Keratinocyte (primary cell): ENCODE data around the gene FMN1. TPM values are rescaled to one million over a fixed set of nuclear protein-coding genes. Genes with fewer than 3 reads are reported as not detected.

Experiments
- DNase-seq: peaks from one replicate; pipeline ENCODE4 v3.0.0-alpha.2; 2011; ENCODE audit warnings: low read depth, missing footprints, low spot score
- FAIRE-seq: peaks from 2 replicates; lab custom pipeline; 2011; peaks lifted over from hg19 to GRCh38; lab: Jason Lieb, UNC
- H2AFZ ChIP-seq: 2 replicates; pipeline ENCODE4 v1.6.0; 2012; ENCODE audit warnings: low read length, control low read depth, inconsistent platforms; ENCODE audit not compliant: control insufficient read depth
- H3K27ac ChIP-seq: 2 replicates; pipeline ENCODE4 v1.5.1; 2011; ENCODE audit warnings: low read length; ENCODE audit not compliant: control insufficient read depth, insufficient read depth
- H3K27me3 ChIP-seq: 3 replicates; pipeline ENCODE4 v1.6.0; 2011; ENCODE audit warnings: low read length; ENCODE audit not compliant: control insufficient read depth, insufficient read depth; ENCODE audit errors: extremely low read depth
- H3K36me3 ChIP-seq, 2 experiments: 2 replicates in 1 of 2; 3 replicates in 1 of 2; pipeline ENCODE4 v1.5.1; 2011; ENCODE audit warnings: low read length in 2 of 2, mild to moderate bottlenecking in 1 of 2; ENCODE audit not compliant: control insufficient read depth in 2 of 2, insufficient read depth in 2 of 2; ENCODE audit errors: extremely low read depth in 1 of 2
- H3K4me1 ChIP-seq: 3 replicates; pipeline ENCODE4 v1.5.1; 2011; ENCODE audit warnings: low read length; ENCODE audit not compliant: control insufficient read depth, insufficient read depth; ENCODE audit errors: extremely low read depth
- H3K4me2 ChIP-seq: 3 replicates; pipeline ENCODE4 v1.6.0; 2011; ENCODE audit warnings: low read depth, low read length; ENCODE audit not compliant: control insufficient read depth, insufficient read depth; ENCODE audit errors: extremely low read depth
- H3K4me3 ChIP-seq, 3 experiments: fragments of 200-600 bp in 1 of 3; sonication (generic) in 1 of 3; 2 replicates in 2 of 3; 3 replicates in 1 of 3; pipeline ENCODE4 v1.5.1; 2011 to 2016; ENCODE audit warnings: low read length in 3 of 3, mild to moderate bottlenecking in 3 of 3, control low read depth in 2 of 3, inconsistent platforms in 1 of 3, low read depth in 1 of 3, mixed read lengths in 1 of 3, mixed run types in 1 of 3, moderate library complexity in 1 of 3; ENCODE audit not compliant: control insufficient read depth in 2 of 3, insufficient read depth in 2 of 3; ENCODE audit errors: extremely low read depth in 1 of 3
- H3K79me2 ChIP-seq: 2 replicates; pipeline ENCODE4 v1.6.0; 2012; ENCODE audit warnings: low read length; ENCODE audit not compliant: control insufficient read depth, insufficient read depth
- H3K9ac ChIP-seq: 3 replicates; pipeline ENCODE4 v1.6.0; 2011; ENCODE audit warnings: low read length; ENCODE audit not compliant: control insufficient read depth, insufficient read depth; ENCODE audit errors: extremely low read depth
- H3K9me1 ChIP-seq: 3 replicates; pipeline ENCODE4 v1.6.0; 2011; ENCODE audit warnings: low read length; ENCODE audit not compliant: control insufficient read depth, insufficient read depth; ENCODE audit errors: extremely low read depth
- H3K9me3 ChIP-seq: 2 replicates; pipeline ENCODE4 v1.5.1; 2012; ENCODE audit warnings: low read depth, low read length; ENCODE audit not compliant: control insufficient read depth
- H4K20me1 ChIP-seq: 3 replicates; pipeline ENCODE4 v1.6.0; 2011; ENCODE audit warnings: low read length; ENCODE audit not compliant: control insufficient read depth, insufficient read depth; ENCODE audit errors: extremely low read depth
- CTCF ChIP-seq, 3 experiments: IDR thresholded peaks in 1 of 3; conservative IDR thresholded peaks in 1 of 3; optimal IDR thresholded peaks in 1 of 3; 2 replicates in 2 of 3; 3 replicates in 1 of 3; pipeline versions ENCODE3 to v1.5.1; 2011; ENCODE audit warnings: low read length in 3 of 3, mild to moderate bottlenecking in 3 of 3, moderate library complexity in 2 of 3, control low read depth in 1 of 3, inconsistent platforms in 1 of 3; ENCODE audit not compliant: insufficient read depth in 2 of 3; ENCODE audit errors: extremely low read depth in 1 of 3
- EZH2 ChIP-seq: IDR thresholded peaks from one replicate; pipeline ENCODE4 v1.6.1; 2012; ENCODE audit warnings: inconsistent platforms, mild to moderate bottlenecking, low read length, moderate library complexity
- dilution Hi-C: fragments of 300-500 bp; cut with MboI; formaldehyde crosslinking; loops from one replicate; pipeline ENCODE4 v1.7.0; 2020; ENCODE audit warnings: low sequenced_read_pairs; ENCODE audit not compliant: extremely low pct_ligation_motif_present
- polyA plus RNA-seq, 5 experiments: library from polyadenylated mRNA; depleted of rRNA in 3 of 5; stranded (reverse) in 3 of 5; stranded (forward) in 1 of 5; unstranded in 1 of 5; fragments of >200 nt; gene quantifications; 1 replicate in 1 of 5; 2 replicates in 3 of 5; 3 replicates in 1 of 5; pipeline versions ENCODE4 v1.2.1 to v1.2.3, GENCODE V29; 2011 to 2012; ENCODE audit warnings: missing spikeins in 2 of 5, low read depth in 1 of 5, low replicate concordance in 1 of 5

FMN1 gene
- polyA plus RNA-seq, 1 donor (not counting 4 experiments of a cell fraction or from before 2014, with no cell fraction given) = 0.71 TPM

GRCh38 chr15:33055962-33056361 lies 138.6 kb downstream of the FMN1 start:
- FAIRE-seq = no peak

GRCh38 chr15:33051528-33051927 lies 143.0 kb downstream of the FMN1 start:
- Histone ChIP-seq H3K4me2 (no peak overlapping the region), H3K27ac (no peak overlapping the region), H3K9me3 (no peaks in the 10 kb centered on the region), H4K20me1 (no peaks in the 10 kb centered on the region), H3K4me3 (no peak overlapping the region), H3K4me1 (no peaks in the 10 kb centered on the region), H3K9ac (no peak overlapping the region), H3K79me2 (no peaks in the 10 kb centered on the region), H2AFZ (no peak overlapping the region), H3K9me1 (no peaks in the 10 kb centered on the region), H3K27me3 (no peaks in the 10 kb centered on the region), H3K36me3 (no peaks in the 10 kb centered on the region)
- DNase-seq = no peak
- dilution Hi-C loops = no loop called here
- TF ChIP-seq CTCF (optimal IDR thresholded peaks at IDR 0.05 in 1 of 3, IDR thresholded peaks at IDR 0.05 in 1 of 3, conservative IDR thresholded peaks at IDR 0.05 in 1 of 3; ENCODE audit: extremely low read depth in 1 of 3, insufficient read depth in 2 of 3, low read length in 3 of 3) (no peak), EZH2 (no peak)
- no peak for FAIRE-seq

More at GRCh38 chr15:33055962-33056361, 138.6 kb downstream of the FMN1 start:
- Histone ChIP-seq H3K27ac (no peak overlapping the region), H3K4me1 (no peaks in the 10 kb centered on the region), H4K20me1 (no peaks in the 10 kb centered on the region), H2AFZ (no peak overlapping the region), H3K9me1 (no peaks in the 10 kb centered on the region), H3K9ac (no peak overlapping the region), H3K79me2 (no peaks in the 10 kb centered on the region), H3K9me3 (no peaks in the 10 kb centered on the region), H3K36me3 (no peaks in the 10 kb centered on the region), H3K4me3 (no peak overlapping the region), H3K27me3 (no peaks in the 10 kb centered on the region), H3K4me2 (no peak overlapping the region)
- no peak for DNase-seq
- TF ChIP-seq EZH2 (no peak), CTCF (optimal IDR thresholded peaks at IDR 0.05 in 1 of 3, IDR thresholded peaks at IDR 0.05 in 1 of 3, conservative IDR thresholded peaks at IDR 0.05 in 1 of 3; ENCODE audit: extremely low read depth in 1 of 3, insufficient read depth in 2 of 3, low read length in 3 of 3) (no peak)
- dilution Hi-C loops = no loop called here
